ENCODE results near the gene HTRA1.

The HTRA1 gene

GRCh38 chr10:122462533-122463465 lies 1.4 kb downstream of the HTRA1 start:
- Histone ChIP-seq H3K4me1 (ENCODE audit: control insufficient read depth in 2 of 2, insufficient read depth in 1 of 2, low read depth in 1 of 2, low read length in 2 of 2) (peaks cover 7 to 20% of the 10 kb centered on the region in 2 donors), H4K8ac (ENCODE audit: low read depth, low read length) (no peak overlapping the region), H2BK12ac (ENCODE audit: low read length) (no peak overlapping the region), H3K9me3 (replicated peaks in 1 of 2; ENCODE audit: control insufficient read depth in 2 of 2, insufficient read depth in 1 of 2, low read depth in 1 of 2, low read length in 2 of 2) (no peaks in the 10 kb centered on the region), H3K27me3 (ENCODE audit: control insufficient read depth in 3 of 3, insufficient read depth in 3 of 3, low read depth in 1 of 3, low read length in 3 of 3) (peaks cover 11 to 59% (median 14%) of the 10 kb centered on the region in 3 experiments), H3K4me2 (ENCODE audit: insufficient read depth, low read length, poor library complexity, severe bottlenecking) (peak overlapping the region; percentile 99), H3K36me3 (replicated peaks in 1 of 2; ENCODE audit: control insufficient read depth in 2 of 2, insufficient read depth in 2 of 2, low read length in 2 of 2) (no peaks in the 10 kb centered on the region), H2BK120ac (ENCODE audit: low read depth, low read length) (no peak overlapping the region), H3K4me3 (ENCODE audit: low read length in 2 of 2) (peak overlapping the region in 1 of 2 donors; percentile 67), H3K79me1 (ENCODE audit: low read depth, low read length) (no peaks in the 10 kb centered on the region), H2AFZ (ENCODE audit: low read length) (peak overlapping the region; percentile 98), H3K4ac (ENCODE audit: low read length) (no peak overlapping the region), H2BK15ac (ENCODE audit: low read length) (no peak overlapping the region), H2BK5ac (ENCODE audit: low read length) (no peak overlapping the region), H3K23ac (ENCODE audit: low read depth, low read length, poor library complexity) (peak overlapping the region; percentile 18), H3K27ac (replicated peaks; ENCODE audit: low read length) (no peak overlapping the region), H3K14ac (ENCODE audit: low read length) (no peak overlapping the region), H2AK5ac (ENCODE audit: low read depth, low read length) (no peak overlapping the region), H4K91ac (ENCODE audit: low read depth, low read length, poor library complexity) (no peak overlapping the region), H3K18ac (ENCODE audit: low read length) (peak overlapping the region; percentile 42), H3K9ac (ENCODE audit: low read depth, low read length, poor library complexity) (no peak overlapping the region)
- no CpG with 5 or more reads among the region's 47 CpGs for WGBS, 2 donors (ENCODE audit: extremely low coverage in 2 of 2, insufficient read length in 2 of 2, insufficient replicate concordance in 1 of 2)
- no peak for DNase-seq (ENCODE audit: low spot score)

- Histone ChIP-seq H2BK5ac (ENCODE audit: low read length) (no peak overlapping the region), H3K36me3 (replicated peaks in 1 of 2; ENCODE audit: control insufficient read depth in 2 of 2, insufficient read depth in 2 of 2, low read length in 2 of 2) (no peaks in the 10 kb centered on the region), H3K27me3 (ENCODE audit: control insufficient read depth in 3 of 3, insufficient read depth in 3 of 3, low read depth in 1 of 3, low read length in 3 of 3) (peaks cover 11 to 59% (median 14%) of the 10 kb centered on the region in 3 experiments), H3K9me3 (replicated peaks in 1 of 2; ENCODE audit: control insufficient read depth in 2 of 2, insufficient read depth in 1 of 2, low read depth in 1 of 2, low read length in 2 of 2) (no peaks in the 10 kb centered on the region), H2BK120ac (ENCODE audit: low read depth, low read length) (no peak overlapping the region), H2AFZ (ENCODE audit: low read length) (no peak overlapping the region), H3K27ac (replicated peaks; ENCODE audit: low read length) (no peak overlapping the region), H4K91ac (ENCODE audit: low read depth, low read length, poor library complexity) (no peak overlapping the region), H3K14ac (ENCODE audit: low read length) (no peak overlapping the region), H3K4me1 (ENCODE audit: control insufficient read depth in 2 of 2, insufficient read depth in 1 of 2, low read depth in 1 of 2, low read length in 2 of 2) (peaks cover 5 to 13% of the 10 kb centered on the region in 2 donors), H2BK12ac (ENCODE audit: low read length) (no peak overlapping the region), H2AK5ac (ENCODE audit: low read depth, low read length) (no peak overlapping the region), H3K4me3 (ENCODE audit: low read length in 2 of 2) (no peak overlapping the region), H2BK15ac (ENCODE audit: low read length) (no peak overlapping the region), H3K4me2 (ENCODE audit: insufficient read depth, low read length, poor library complexity, severe bottlenecking) (no peak overlapping the region), H3K79me1 (ENCODE audit: low read depth, low read length) (no peaks in the 10 kb centered on the region), H3K4ac (ENCODE audit: low read length) (no peak overlapping the region), H4K8ac (ENCODE audit: low read depth, low read length) (no peak overlapping the region), H3K18ac (ENCODE audit: low read length) (no peak overlapping the region), H3K9ac (ENCODE audit: low read depth, low read length, poor library complexity) (no peak overlapping the region), H3K23ac (ENCODE audit: low read depth, low read length, poor library complexity) (no peak overlapping the region)
- DNase-seq (ENCODE audit: low spot score): no peak
- WGBS, 2 donors (ENCODE audit: extremely low coverage in 2 of 2, insufficient read length in 2 of 2, insufficient replicate concordance in 1 of 2): no CpG with 5 or more reads among the region's 17 CpGs
Measured at GRCh38 chr10:122463466-122464249, 2.3 kb downstream of the HTRA1 start.

- Histone ChIP-seq H3K9ac (ENCODE audit: low read depth, low read length, poor library complexity) (no peak overlapping the region), H4K8ac (ENCODE audit: low read depth, low read length) (no peak overlapping the region), H3K4ac (ENCODE audit: low read length) (no peak overlapping the region), H2AK5ac (ENCODE audit: low read depth, low read length) (no peak overlapping the region), H3K23ac (ENCODE audit: low read depth, low read length, poor library complexity) (no peak overlapping the region), H3K4me3 (ENCODE audit: low read length in 2 of 2) (no peak overlapping the region), H3K18ac (ENCODE audit: low read length) (no peak overlapping the region), H3K4me1 (ENCODE audit: control insufficient read depth in 2 of 2, insufficient read depth in 1 of 2, low read depth in 1 of 2, low read length in 2 of 2) (peaks cover 4 to 13% of the 10 kb centered on the region in 2 donors), H2BK120ac (ENCODE audit: low read depth, low read length) (no peak overlapping the region), H3K9me3 (replicated peaks in 1 of 2; ENCODE audit: control insufficient read depth in 2 of 2, insufficient read depth in 1 of 2, low read depth in 1 of 2, low read length in 2 of 2) (no peaks in the 10 kb centered on the region), H2BK5ac (ENCODE audit: low read length) (no peak overlapping the region), H3K14ac (ENCODE audit: low read length) (no peak overlapping the region), H2BK15ac (ENCODE audit: low read length) (no peak overlapping the region), H3K36me3 (replicated peaks in 1 of 2; ENCODE audit: control insufficient read depth in 2 of 2, insufficient read depth in 2 of 2, low read length in 2 of 2) (no peaks in the 10 kb centered on the region), H2BK12ac (ENCODE audit: low read length) (no peak overlapping the region), H2AFZ (ENCODE audit: low read length) (no peak overlapping the region), H3K79me1 (ENCODE audit: low read depth, low read length) (no peaks in the 10 kb centered on the region), H3K27ac (replicated peaks; ENCODE audit: low read length) (no peak overlapping the region), H4K91ac (ENCODE audit: low read depth, low read length, poor library complexity) (no peak overlapping the region), H3K4me2 (ENCODE audit: insufficient read depth, low read length, poor library complexity, severe bottlenecking) (no peak overlapping the region), H3K27me3 (ENCODE audit: control insufficient read depth in 3 of 3, insufficient read depth in 3 of 3, low read depth in 1 of 3, low read length in 3 of 3) (peaks cover 10 to 56% (median 14%) of the 10 kb centered on the region in 3 experiments)
- DNase-seq (ENCODE audit: low spot score): no peak
- no CpG with 5 or more reads among the region's 4 CpGs for WGBS, 2 donors (ENCODE audit: extremely low coverage in 2 of 2, insufficient read length in 2 of 2, insufficient replicate concordance in 1 of 2)
Measured at GRCh38 chr10:122464250-122464510, 2.8 kb downstream of the HTRA1 start.

- no peak overlapping the region for H2BK12ac ChIP-seq (ENCODE audit: low read length)
Measured at GRCh38 chr10:122464586-122464985, 3.2 kb downstream of the HTRA1 start.

More at GRCh38 chr10:122464586-122464985, 3.2 kb downstream of the HTRA1 start:
- Histone ChIP-seq H3K4me1 (ENCODE audit: control insufficient read depth in 2 of 2, insufficient read depth in 1 of 2, low read depth in 1 of 2, low read length in 2 of 2) (peaks cover 4 to 13% of the 10 kb centered on the region in 2 donors), H2AFZ (ENCODE audit: low read length) (no peak overlapping the region), H3K79me1 (ENCODE audit: low read depth, low read length) (no peaks in the 10 kb centered on the region), H3K4ac (ENCODE audit: low read length) (no peak overlapping the region), H2AK5ac (ENCODE audit: low read depth, low read length) (no peak overlapping the region), H2BK5ac (ENCODE audit: low read length) (no peak overlapping the region), H3K9ac (ENCODE audit: low read depth, low read length, poor library complexity) (no peak overlapping the region), H4K8ac (ENCODE audit: low read depth, low read length) (no peak overlapping the region), H3K9me3 (replicated peaks in 1 of 2; ENCODE audit: control insufficient read depth in 2 of 2, insufficient read depth in 1 of 2, low read depth in 1 of 2, low read length in 2 of 2) (no peaks in the 10 kb centered on the region), H2BK15ac (ENCODE audit: low read length) (no peak overlapping the region), H3K4me3 (ENCODE audit: low read length in 2 of 2) (no peak overlapping the region), H3K23ac (ENCODE audit: low read depth, low read length, poor library complexity) (no peak overlapping the region), H3K27ac (replicated peaks; ENCODE audit: low read length) (no peak overlapping the region), H4K91ac (ENCODE audit: low read depth, low read length, poor library complexity) (no peak overlapping the region), H3K36me3 (replicated peaks in 1 of 2; ENCODE audit: control insufficient read depth in 2 of 2, insufficient read depth in 2 of 2, low read length in 2 of 2) (no peaks in the 10 kb centered on the region), H2BK120ac (ENCODE audit: low read depth, low read length) (no peak overlapping the region), H3K18ac (ENCODE audit: low read length) (no peak overlapping the region), H3K27me3 (ENCODE audit: control insufficient read depth in 3 of 3, insufficient read depth in 3 of 3, low read depth in 1 of 3, low read length in 3 of 3) (peaks cover 10 to 52% (median 14%) of the 10 kb centered on the region in 3 experiments), H3K14ac (ENCODE audit: low read length) (no peak overlapping the region), H3K4me2 (ENCODE audit: insufficient read depth, low read length, poor library complexity, severe bottlenecking) (no peak overlapping the region)
- WGBS, 2 donors (ENCODE audit: extremely low coverage in 2 of 2, insufficient read length in 2 of 2, insufficient replicate concordance in 1 of 2): no CpG with 5 or more reads among the region's 11 CpGs
- no peak for DNase-seq (ENCODE audit: low spot score)
